Keratinocyte (primary cell): ENCODE results near the gene ZNF787. TPM values are rescaled to one million over a fixed set of nuclear protein-coding genes. Genes with fewer than 3 reads are reported as not detected.

Experiments used
- DNase-seq: peaks from one replicate; pipeline ENCODE4 v3.0.0-alpha.2; 2011; ENCODE audit warnings: low read depth, missing footprints, low spot score
- FAIRE-seq: peaks from 2 replicates; lab custom pipeline; 2011; peaks lifted over from hg19 to GRCh38; lab: Jason Lieb, UNC
- H2AFZ ChIP-seq: 2 replicates; pipeline ENCODE4 v1.6.0; 2012; ENCODE audit warnings: low read length, control low read depth, inconsistent platforms; ENCODE audit not compliant: control insufficient read depth
- H3K27ac ChIP-seq: 2 replicates; pipeline ENCODE4 v1.5.1; 2011; ENCODE audit warnings: low read length; ENCODE audit not compliant: control insufficient read depth, insufficient read depth
- H3K27me3 ChIP-seq: 3 replicates; pipeline ENCODE4 v1.6.0; 2011; ENCODE audit warnings: low read length; ENCODE audit not compliant: control insufficient read depth, insufficient read depth; ENCODE audit errors: extremely low read depth
- H3K36me3 ChIP-seq, 2 experiments: 2 replicates in 1 of 2; 3 replicates in 1 of 2; pipeline ENCODE4 v1.5.1; 2011; ENCODE audit warnings: low read length in 2 of 2, mild to moderate bottlenecking in 1 of 2; ENCODE audit not compliant: control insufficient read depth in 2 of 2, insufficient read depth in 2 of 2; ENCODE audit errors: extremely low read depth in 1 of 2
- H3K4me1 ChIP-seq: 3 replicates; pipeline ENCODE4 v1.5.1; 2011; ENCODE audit warnings: low read length; ENCODE audit not compliant: control insufficient read depth, insufficient read depth; ENCODE audit errors: extremely low read depth
- H3K4me2 ChIP-seq: 3 replicates; pipeline ENCODE4 v1.6.0; 2011; ENCODE audit warnings: low read depth, low read length; ENCODE audit not compliant: control insufficient read depth, insufficient read depth; ENCODE audit errors: extremely low read depth
- H3K4me3 ChIP-seq, 3 experiments: fragments of 200-600 bp in 1 of 3; sonication (generic) in 1 of 3; 2 replicates in 2 of 3; 3 replicates in 1 of 3; pipeline ENCODE4 v1.5.1; 2011 to 2016; ENCODE audit warnings: low read length in 3 of 3, mild to moderate bottlenecking in 3 of 3, control low read depth in 2 of 3, inconsistent platforms in 1 of 3, low read depth in 1 of 3, mixed read lengths in 1 of 3, mixed run types in 1 of 3, moderate library complexity in 1 of 3; ENCODE audit not compliant: control insufficient read depth in 2 of 3, insufficient read depth in 2 of 3; ENCODE audit errors: extremely low read depth in 1 of 3
- H3K79me2 ChIP-seq: 2 replicates; pipeline ENCODE4 v1.6.0; 2012; ENCODE audit warnings: low read length; ENCODE audit not compliant: control insufficient read depth, insufficient read depth
- H3K9ac ChIP-seq: 3 replicates; pipeline ENCODE4 v1.6.0; 2011; ENCODE audit warnings: low read length; ENCODE audit not compliant: control insufficient read depth, insufficient read depth; ENCODE audit errors: extremely low read depth
- H3K9me1 ChIP-seq: 3 replicates; pipeline ENCODE4 v1.6.0; 2011; ENCODE audit warnings: low read length; ENCODE audit not compliant: control insufficient read depth, insufficient read depth; ENCODE audit errors: extremely low read depth
- H3K9me3 ChIP-seq: 2 replicates; pipeline ENCODE4 v1.5.1; 2012; ENCODE audit warnings: low read depth, low read length; ENCODE audit not compliant: control insufficient read depth
- H4K20me1 ChIP-seq: 3 replicates; pipeline ENCODE4 v1.6.0; 2011; ENCODE audit warnings: low read length; ENCODE audit not compliant: control insufficient read depth, insufficient read depth; ENCODE audit errors: extremely low read depth
- CTCF ChIP-seq, 3 experiments: IDR thresholded peaks in 1 of 3; conservative IDR thresholded peaks in 1 of 3; optimal IDR thresholded peaks in 1 of 3; 2 replicates in 2 of 3; 3 replicates in 1 of 3; pipeline versions ENCODE3 to v1.5.1; 2011; ENCODE audit warnings: low read length in 3 of 3, mild to moderate bottlenecking in 3 of 3, moderate library complexity in 2 of 3, control low read depth in 1 of 3, inconsistent platforms in 1 of 3; ENCODE audit not compliant: insufficient read depth in 2 of 3; ENCODE audit errors: extremely low read depth in 1 of 3
- EZH2 ChIP-seq: IDR thresholded peaks from one replicate; pipeline ENCODE4 v1.6.1; 2012; ENCODE audit warnings: inconsistent platforms, mild to moderate bottlenecking, low read length, moderate library complexity
- dilution Hi-C: fragments of 300-500 bp; cut with MboI; formaldehyde crosslinking; loops from one replicate; pipeline ENCODE4 v1.7.0; 2020; ENCODE audit warnings: low sequenced_read_pairs; ENCODE audit not compliant: extremely low pct_ligation_motif_present
- polyA plus RNA-seq, 5 experiments: library from polyadenylated mRNA; depleted of rRNA in 3 of 5; stranded (reverse) in 3 of 5; stranded (forward) in 1 of 5; unstranded in 1 of 5; fragments of >200 nt; gene quantifications; 1 replicate in 1 of 5; 2 replicates in 3 of 5; 3 replicates in 1 of 5; pipeline versions ENCODE4 v1.2.1 to v1.2.3, GENCODE V29; 2011 to 2012; ENCODE audit warnings: missing spikeins in 2 of 5, low read depth in 1 of 5, low replicate concordance in 1 of 5

Gene ZNF787
- polyA plus RNA-seq, 1 donor (not counting 4 experiments of a cell fraction or from before 2014, with no cell fraction given) = 5.6 TPM

GRCh38 chr19:56152644-56153043 lies 31.5 kb upstream of the ZNF787 start:
- H3K9me3 ChIP-seq = no peaks in the 10 kb centered on the region
- dilution Hi-C loops = no loop called here

GRCh38 chr19:56150358-56150757 lies 29.3 kb upstream of the ZNF787 start:
- Histone ChIP-seq H2AFZ (no peak overlapping the region), H3K9me1 (no peaks in the 10 kb centered on the region), H3K4me3 (no peak overlapping the region), H3K9me3 (no peaks in the 10 kb centered on the region), H3K4me2 (no peak overlapping the region), H3K27ac (no peak overlapping the region), H3K79me2 (peaks cover 11% of the 10 kb centered on the region), H3K9ac (no peak overlapping the region), H3K4me1 (no peaks in the 10 kb centered on the region), H3K36me3 (peaks cover 5 to 11% of the 10 kb centered on the region in 2 experiments), H3K27me3 (no peaks in the 10 kb centered on the region), H4K20me1 (peaks cover 2% of the 10 kb centered on the region)
- DNase-seq = no peak
- dilution Hi-C loops = no loop called here
- TF ChIP-seq EZH2 (no peak), CTCF (optimal IDR thresholded peaks at IDR 0.05 in 1 of 3, IDR thresholded peaks at IDR 0.05 in 1 of 3, conservative IDR thresholded peaks at IDR 0.05 in 1 of 3; ENCODE audit: extremely low read depth in 1 of 3, insufficient read depth in 2 of 3, low read length in 3 of 3) (no peak)
- no peak for FAIRE-seq

More at GRCh38 chr19:56152644-56153043, 31.5 kb upstream of the ZNF787 start:
- TF ChIP-seq CTCF (optimal IDR thresholded peaks at IDR 0.05 in 1 of 3, IDR thresholded peaks at IDR 0.05 in 1 of 3, conservative IDR thresholded peaks at IDR 0.05 in 1 of 3; ENCODE audit: extremely low read depth in 1 of 3, insufficient read depth in 2 of 3, low read length in 3 of 3) (no peak), EZH2 (no peak)
- Histone ChIP-seq H3K4me3 (no peak overlapping the region), H3K79me2 (peaks cover 9% of the 10 kb centered on the region), H3K27ac (no peak overlapping the region), H3K27me3 (no peaks in the 10 kb centered on the region), H3K4me1 (no peaks in the 10 kb centered on the region), H2AFZ (no peak overlapping the region), H4K20me1 (peaks cover 2% of the 10 kb centered on the region), H3K4me2 (no peak overlapping the region), H3K9me1 (no peaks in the 10 kb centered on the region), H3K36me3 (peaks cover 6 to 8% of the 10 kb centered on the region in 2 experiments), H3K9ac (no peak overlapping the region)
- FAIRE-seq (no peak), DNase-seq (no peak)
